Stimulated activated CD4-positive, alpha-beta T cell treated with anti-CD3 and anti-CD28 coated beads, Interleukin-15, amount 100 ng/mL, for 48 hours (primary cell): Measurements from ENCODE around the gene RPL13A.

Source experiments
- DNase-seq, 2 donors: peaks; one replicate each; pipeline ENCODE4 v3.0.0-alpha.2; 2020; ENCODE audit warnings: low read depth in 2 of 2

Gene RPL13A

GRCh38 chr19:49481020-49481683 lies 6.3 kb upstream of the RPL13A start:
- no peak for DNase-seq

DNA sequence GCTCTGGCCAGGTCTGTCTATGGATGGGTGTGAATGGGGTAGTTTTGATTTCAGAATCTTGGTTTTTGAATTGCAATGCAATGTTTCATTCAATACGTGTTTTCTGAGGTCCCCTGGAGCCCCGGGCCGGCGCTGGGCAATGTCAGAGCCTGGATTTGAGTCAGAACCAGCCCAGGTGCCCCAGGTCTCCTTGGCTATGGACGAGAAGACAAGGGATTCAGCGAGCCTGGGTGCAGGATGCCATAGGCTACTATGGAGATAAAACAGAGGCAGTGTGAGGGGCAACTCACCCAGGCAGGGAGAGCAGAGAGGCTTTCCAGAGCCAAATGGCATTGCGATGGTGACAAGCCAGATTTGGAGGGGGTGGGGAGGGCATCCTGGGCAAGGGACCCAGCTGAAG lies 1.2 kb upstream of the RPL13A start:
- no peak for DNase-seq

DNA sequence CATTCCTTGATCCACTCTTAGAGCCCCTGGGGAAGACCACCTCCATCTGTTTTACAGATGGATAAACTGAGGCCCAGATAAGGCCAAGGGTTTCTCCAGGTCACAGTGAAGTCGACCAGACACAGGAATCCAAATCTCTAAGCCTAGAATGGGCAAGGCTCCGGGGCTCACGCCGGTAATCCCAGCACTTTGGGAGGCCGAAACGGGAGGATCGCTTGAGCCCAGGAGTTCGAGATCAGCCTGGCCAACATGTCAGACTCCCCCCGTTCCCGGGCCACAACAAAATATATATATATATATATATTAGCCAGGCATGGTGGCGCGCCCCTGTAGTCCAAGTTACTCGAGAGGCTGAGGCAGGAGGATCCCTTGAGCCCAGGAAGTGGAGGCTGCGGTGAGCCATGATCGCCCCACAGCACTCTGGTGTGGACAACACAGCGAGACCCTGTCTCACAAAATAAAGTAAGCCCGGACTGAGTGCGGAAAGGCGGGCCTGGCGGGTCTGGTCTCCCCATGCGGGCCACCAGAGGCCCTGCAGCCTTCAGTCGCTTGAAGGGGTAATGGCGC lies 615 bp upstream of the RPL13A start:
- no peak for DNase-seq

DNA sequence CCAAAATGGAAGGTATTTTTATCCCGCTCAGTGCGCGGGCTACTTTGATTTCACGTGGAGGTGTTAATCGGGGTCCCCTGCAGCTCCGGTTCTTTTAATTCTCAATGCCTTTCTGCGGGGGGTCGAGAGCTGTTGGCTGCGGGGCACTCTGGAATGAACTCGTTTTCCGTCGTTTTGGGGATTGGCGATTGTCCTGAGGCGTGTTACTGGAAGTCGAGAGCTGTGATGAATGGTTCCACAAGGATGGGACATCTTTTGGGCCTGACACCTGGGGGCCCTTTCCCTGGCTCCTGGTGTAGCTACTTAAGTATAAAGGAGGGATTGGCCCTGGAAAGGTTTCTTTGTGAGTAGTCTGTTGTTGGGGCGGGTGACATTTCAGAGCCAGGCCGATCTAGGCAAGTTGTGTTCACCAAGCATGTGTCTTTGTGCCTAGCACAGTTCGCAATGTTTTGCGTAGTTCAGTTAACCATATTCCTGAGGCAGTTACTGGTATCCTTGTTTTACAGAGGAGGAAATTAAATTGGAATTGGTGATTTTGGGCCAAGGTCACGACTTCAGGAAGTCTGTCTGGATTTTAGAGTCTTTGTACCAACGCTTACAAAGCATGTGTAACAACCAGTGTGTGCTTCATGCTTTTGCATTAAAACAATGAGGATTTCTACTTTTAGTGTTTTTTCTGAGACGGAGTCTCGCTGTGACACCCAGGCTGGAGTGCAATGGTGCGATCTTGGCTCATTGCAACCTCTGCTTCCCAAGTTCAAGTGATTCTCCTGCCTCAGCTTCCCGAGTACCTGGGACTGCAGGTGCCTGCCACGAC lies 846 bp downstream of the RPL13A start:
- no peak for DNase-seq

GRCh38 chr19:49488863-49489537 lies 1.6 kb downstream of the RPL13A start:
- DNase-seq = no peak

DNA sequence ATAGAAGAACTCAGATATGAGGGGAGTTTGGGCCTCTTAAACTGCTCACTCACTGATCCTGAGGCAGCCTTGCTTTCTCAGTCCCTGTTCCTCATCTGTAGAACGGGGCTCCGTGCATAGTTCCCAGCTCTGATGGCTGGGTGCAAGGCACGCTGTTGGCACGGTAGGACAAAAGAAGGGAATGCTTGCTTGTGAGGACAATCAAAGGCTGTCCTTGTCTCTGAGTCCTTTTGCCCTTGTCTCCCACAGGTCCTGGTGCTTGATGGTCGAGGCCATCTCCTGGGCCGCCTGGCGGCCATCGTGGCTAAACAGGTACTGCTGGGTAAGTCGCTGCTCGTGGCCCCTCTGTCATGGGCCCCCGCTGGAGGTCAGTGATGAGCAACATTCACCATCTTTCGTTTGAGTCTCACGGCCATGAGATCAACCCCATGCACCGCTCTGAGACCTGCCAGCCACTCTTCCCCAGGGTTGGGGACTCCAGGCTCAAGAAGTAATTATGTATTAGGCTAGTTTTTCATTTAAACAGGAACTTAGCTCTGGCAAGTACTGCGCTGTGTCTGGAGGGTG lies 2.3 kb downstream of the RPL13A start:
- DNase-seq = no peak

DNA sequence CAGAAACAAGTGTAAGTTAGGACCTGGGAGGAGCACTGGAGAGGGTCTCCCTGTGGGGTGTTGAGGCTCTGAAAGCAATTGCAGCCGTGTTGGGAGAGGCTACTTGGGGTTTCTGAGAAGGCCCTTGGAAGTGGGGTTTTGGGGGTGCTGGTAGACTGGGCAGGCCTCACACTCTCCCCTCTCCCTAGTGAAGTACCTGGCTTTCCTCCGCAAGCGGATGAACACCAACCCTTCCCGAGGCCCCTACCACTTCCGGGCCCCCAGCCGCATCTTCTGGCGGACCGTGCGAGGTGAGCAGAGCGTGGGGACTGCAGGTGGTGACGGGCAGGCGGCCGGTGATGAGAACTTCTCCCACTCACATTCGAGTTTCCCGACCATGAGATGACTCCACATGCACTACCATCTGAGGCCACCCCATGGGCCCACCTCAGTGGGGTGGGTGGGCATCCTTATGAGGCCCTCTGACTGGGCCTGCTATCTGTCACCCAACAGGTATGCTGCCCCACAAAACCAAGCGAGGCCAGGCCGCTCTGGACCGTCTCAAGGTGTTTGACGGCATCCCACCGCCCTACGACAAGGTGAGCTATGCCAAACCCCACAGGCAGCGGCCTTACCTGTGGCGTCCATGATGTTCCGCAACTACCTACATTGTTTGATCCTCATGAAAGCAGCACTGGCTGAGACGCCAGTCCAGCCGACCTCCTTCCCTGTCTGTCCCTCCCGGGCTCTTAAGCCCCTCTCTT lies 3.0 kb downstream of the RPL13A start:
- DNase-seq = no peak

GRCh38 chr19:49491030-49491803 lies 3.8 kb downstream of the RPL13A start:
- no peak for DNase-seq

- DNase-seq = no peak
Observed at GRCh38 chr19:49491804-49492572, 4.6 kb downstream of the RPL13A start.

DNA sequence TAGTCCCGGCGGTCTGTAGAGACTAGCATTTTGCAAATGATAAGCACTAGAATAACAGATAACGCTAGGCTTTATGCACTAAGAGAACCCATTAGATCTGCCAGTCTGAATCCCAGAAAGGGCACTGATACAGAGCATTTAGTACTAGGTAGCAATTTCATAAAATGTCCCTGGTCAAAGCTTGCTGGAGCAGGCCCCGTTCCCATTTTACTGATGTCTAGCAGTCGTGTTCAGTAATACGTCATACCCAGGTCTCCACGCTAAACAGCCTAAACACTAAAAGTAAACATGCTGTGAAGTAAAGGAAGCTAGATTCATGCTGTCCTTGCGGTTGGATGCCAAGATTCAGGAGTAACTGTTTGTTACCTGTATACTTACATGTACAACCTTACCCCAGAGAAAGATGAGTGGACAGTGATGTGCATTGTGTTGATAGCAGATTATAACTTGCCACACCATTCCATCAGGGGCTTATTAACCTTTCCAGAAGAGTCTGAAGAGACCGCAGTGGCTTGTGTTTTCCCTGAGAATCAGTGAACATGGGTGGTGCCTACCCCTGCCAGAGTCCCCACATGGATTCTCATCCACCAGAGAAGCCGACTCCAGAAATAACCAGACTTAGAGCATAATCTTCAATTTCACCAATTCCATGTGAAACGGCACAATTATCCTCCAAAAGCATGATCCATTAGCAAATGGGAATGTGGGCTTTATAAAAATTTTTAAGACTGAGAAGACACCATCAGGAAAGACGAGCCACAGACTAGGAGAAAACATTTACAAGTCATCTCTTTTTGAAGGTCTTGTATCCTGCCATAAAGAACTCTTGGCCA lies 5.4 kb downstream of the RPL13A start:
- no peak for DNase-seq

DNA sequence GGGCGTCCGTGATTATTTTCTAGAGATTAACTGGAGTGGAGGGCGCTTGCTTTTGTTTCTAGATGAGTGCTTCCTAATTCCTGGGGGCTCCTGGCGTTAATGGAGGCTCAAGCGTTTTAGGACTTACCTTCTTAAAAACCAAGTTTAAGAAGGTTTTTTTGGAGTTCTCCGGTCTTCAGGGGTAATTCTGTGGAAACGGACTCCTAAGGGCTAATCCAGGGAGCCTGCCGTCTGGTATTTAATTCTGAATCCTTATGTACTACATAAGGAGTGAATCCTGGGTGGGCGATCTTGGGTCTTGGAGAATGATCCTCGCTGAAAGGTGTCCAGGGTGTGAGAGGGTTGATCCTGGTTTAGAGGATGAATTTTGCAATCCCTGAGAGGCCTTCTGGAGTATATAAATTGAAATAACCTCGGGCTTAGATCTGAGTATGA lies 9.2 kb downstream of the RPL13A start:
- DNase-seq = no peak

DNA sequence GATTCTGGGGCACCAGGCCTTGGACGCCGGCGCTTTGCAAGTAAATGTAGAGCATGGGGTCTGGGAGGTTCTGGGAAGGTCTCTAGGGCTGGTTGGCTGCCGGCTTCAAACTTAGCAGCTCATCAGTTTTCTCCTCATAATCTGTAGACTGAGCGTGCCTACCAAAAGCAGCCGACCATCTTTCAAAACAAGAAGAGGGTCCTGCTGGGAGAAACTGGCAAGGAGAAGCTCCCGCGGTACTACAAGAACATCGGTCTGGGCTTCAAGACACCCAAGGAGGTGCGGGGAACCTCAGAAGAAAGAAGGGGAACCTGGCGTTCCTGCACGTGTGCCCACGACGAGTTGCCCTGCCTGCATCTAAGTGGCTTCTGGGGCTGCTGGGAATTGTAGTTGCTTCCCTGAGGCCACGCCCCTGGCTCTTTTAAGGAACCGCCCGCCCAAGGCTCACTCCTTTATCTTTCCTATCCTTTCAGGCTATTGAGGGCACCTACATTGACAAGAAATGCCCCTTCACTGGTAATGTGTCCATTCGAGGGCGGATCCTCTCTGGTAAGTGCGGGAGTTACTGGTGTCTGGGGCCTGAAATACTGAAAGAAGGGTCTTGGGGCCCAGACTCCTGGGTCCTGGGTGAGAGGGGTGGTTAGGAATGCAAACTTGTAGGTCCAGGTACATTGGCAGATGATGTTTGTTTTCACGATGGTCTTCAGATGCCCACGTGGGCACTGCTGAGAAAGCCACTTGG lies 9.8 kb downstream of the RPL13A start:
- DNase-seq = no peak

- no peak for DNase-seq
Observed at GRCh38 chr19:49497789-49498103, 10.3 kb downstream of the RPL13A start.

DNA sequence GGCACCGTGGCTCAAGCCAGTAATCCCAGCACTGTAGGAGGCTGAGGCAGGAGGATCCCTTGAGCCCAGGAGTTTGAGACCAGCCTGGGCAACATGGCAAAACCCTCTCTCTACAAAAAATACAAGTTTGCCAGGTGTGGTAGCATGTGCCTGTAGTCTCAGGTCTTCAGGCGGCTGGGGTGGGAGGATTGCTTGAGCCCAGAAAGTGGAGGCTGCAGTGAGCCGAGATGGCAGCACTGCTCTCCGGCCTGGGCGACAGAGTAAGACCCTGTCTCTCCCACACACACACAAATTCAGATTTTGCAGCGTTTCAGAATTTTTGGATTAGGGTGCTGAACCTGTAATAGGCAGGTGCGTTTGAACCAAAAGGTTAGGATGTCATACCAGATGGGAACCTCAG lies 11.1 kb downstream of the RPL13A start:
- DNase-seq = no peak

DNA sequence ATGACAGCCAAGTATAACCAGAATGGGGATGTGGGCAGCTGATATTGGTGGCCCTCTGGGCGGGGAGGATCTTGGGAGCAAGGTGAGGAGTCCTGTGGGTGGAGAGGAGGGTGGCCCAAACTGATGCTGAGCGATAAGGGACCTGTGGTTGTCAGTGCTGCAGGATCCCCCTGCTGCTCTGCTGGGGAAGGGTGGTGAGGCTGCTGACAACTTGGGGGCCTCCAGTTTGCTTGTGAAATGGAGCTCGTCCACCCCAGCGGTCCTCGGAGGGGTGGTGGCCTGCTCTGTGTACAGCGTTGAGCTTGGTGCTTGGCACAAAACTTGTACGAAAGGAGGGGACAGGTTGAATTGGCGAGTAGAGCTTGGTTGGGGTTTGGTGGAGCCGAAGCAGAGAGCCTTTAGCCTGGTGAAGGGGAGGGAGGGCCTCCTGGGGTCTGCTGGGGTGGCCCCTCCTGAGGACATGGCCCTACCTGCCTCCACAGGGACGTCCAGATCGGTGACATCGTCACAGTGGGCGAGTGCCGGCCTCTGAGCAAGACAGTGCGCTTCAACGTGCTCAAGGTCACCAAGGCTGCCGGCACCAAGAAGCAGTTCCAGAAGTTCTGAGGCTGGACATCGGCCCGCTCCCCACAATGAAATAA lies 11.7 kb downstream of the RPL13A start:
- DNase-seq = no peak

DNA sequence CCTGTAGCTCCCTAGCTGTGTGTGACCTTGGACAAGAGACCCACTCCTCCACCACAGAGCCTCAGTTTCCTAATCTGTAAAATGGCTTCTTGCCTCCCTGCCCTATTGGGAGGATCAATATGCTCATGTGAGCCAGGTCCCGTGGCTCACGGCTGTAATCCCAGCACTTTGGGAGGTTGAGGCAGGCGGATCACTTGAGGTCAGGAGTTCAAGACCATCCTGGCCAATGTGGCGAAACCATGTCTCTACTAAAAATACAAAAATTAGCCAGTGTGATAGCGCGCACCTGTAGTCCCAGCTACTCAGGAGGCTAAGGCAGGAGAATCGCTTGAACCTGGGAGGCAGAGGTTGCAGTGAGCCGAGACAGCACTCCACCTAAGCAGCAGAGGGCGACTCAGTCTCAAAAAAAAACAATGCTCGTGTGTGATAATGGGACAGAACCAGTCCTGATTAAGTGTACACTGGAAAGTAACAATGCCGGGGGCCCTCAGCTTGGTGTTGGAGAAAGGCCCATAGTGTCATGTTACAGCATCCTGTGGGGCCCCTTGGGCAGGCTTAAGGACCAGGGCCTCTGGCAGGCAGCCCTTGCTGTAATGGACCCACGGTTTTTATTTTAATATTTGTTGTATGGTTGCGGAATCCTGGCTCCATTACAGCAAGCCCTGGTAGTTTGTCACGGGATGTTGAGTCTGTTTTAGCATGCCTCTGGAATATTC lies 15.6 kb downstream of the RPL13A start:
- no peak for DNase-seq

- no peak for DNase-seq
Observed at GRCh38 chr19:49503582-49503962, 16.2 kb downstream of the RPL13A start.
